PC-3 (cell line): ENCODE measurements around the gene NUFIP2. TPM values are rescaled to one million over a fixed set of nuclear protein-coding genes. Genes with fewer than 3 reads are reported as not detected.

Source experiments
- ATAC-seq: fragments of 200-7000 bp; cut with Tn5 transposase; 2 replicates; pipeline ENCODE4 v1.9.1; 2020; ENCODE audit warnings: mild to moderate bottlenecking, moderate library complexity
- BruUV-seq: library from RNA; stranded (reverse); fragments of 400-500 nt; replicated peaks from 2 replicates; lab custom pipeline; 2021; lab: Mats Ljungman, UMichigan
- CTCF ChIA-PET: fragments of 300-600 bp; sonication (Branson Sonifier 250); formaldehyde crosslinking; loops from one replicate; lab custom pipeline; 2022; ENCODE audit warnings: antibody characterized with exemption; lab: Charles Lee
- POLR2A ChIA-PET: fragments of 300-600 bp; sonication (Branson Sonifier 250); formaldehyde crosslinking; loops from one replicate; lab custom pipeline; 2022; ENCODE audit warnings: antibody characterized with exemption; ENCODE audit not compliant: unreplicated experiment; lab: Charles Lee
- DNase-seq: peaks from one replicate; pipeline ENCODE4 v3.0.0-alpha.2; 2015
- H2AFZ ChIP-seq: fragments of 300-600 bp; sonication (generic); 2 replicates; pipeline ENCODE4 v1.6.0; 2016; ENCODE audit warnings: antibody characterized with exemption, low read length
- H3F3A ChIP-seq: fragments of 300-600 bp; sonication (generic); one replicate; pipeline ENCODE4 v1.6.0; 2017; ENCODE audit warnings: antibody characterized with exemption, low read length, control low read depth, mild to moderate bottlenecking; ENCODE audit not compliant: unreplicated experiment
- H3K27ac ChIP-seq: fragments of 300-600 bp; sonication (generic); 2 replicates; pipeline ENCODE4 v1.5.1; 2016; ENCODE audit warnings: mild to moderate bottlenecking, low read length
- H3K27me3 ChIP-seq: fragments of 300-600 bp; sonication (generic); 2 replicates; pipeline ENCODE4 v1.6.1; 2016; ENCODE audit warnings: low read length, mixed read lengths
- H3K36me3 ChIP-seq: fragments of 300-600 bp; sonication (generic); 2 replicates; pipeline ENCODE4 v1.6.1; 2016; ENCODE audit warnings: low read depth, mixed run types, low read length, mixed read lengths
- H3K4me1 ChIP-seq: fragments of 300-600 bp; sonication (generic); 2 replicates; pipeline ENCODE4 v1.5.1; 2016; ENCODE audit warnings: low read length; ENCODE audit not compliant: insufficient read depth
- H3K4me2 ChIP-seq: fragments of 300-600 bp; sonication (generic); 2 replicates; pipeline ENCODE4 v1.6.0; 2016; ENCODE audit warnings: low read length
- H3K4me3 ChIP-seq: fragments of 300-600 bp; sonication (generic); 2 replicates; pipeline ENCODE4 v1.5.1; 2016; ENCODE audit warnings: mild to moderate bottlenecking, low read length, mixed read lengths
- H3K79me2 ChIP-seq: fragments of 300-600 bp; sonication (generic); 2 replicates; pipeline ENCODE4 v1.6.1; 2017; ENCODE audit warnings: low read length, mixed read lengths
- H3K9ac ChIP-seq: fragments of 300-600 bp; sonication (generic); 2 replicates; pipeline ENCODE4 v1.6.0; 2016; ENCODE audit warnings: mild to moderate bottlenecking, low read length
- H3K9me2 ChIP-seq: fragments of 300-600 bp; sonication (generic); replicated peaks from 2 replicates; pipeline ENCODE4 v1.6.1; 2016; ENCODE audit warnings: mixed run types, low read length, mixed read lengths
- H3K9me3 ChIP-seq: fragments of 300-600 bp; sonication (generic); 2 replicates; pipeline ENCODE4 v1.6.1; 2016; ENCODE audit warnings: low read length, mixed read lengths
- H4K20me1 ChIP-seq: fragments of 300-600 bp; sonication (generic); 2 replicates; pipeline ENCODE4 v1.6.1; 2016; ENCODE audit warnings: low read length, mixed read lengths
- EZH2 ChIP-seq: fragments of 300-600 bp; sonication (generic); IDR thresholded peaks from one replicate; pipeline ENCODE4 v1.6.1; 2017; ENCODE audit warnings: antibody characterized with exemption, mild to moderate bottlenecking, low read length; ENCODE audit not compliant: unreplicated experiment
- EZH2phosphoT487 ChIP-seq: fragments of 300-600 bp; sonication (generic); IDR thresholded peaks from 2 replicates; pipeline ENCODE4 v1.6.1; 2018; ENCODE audit warnings: mild to moderate bottlenecking, antibody characterized with exemption, low read length, borderline replicate concordance
- intact Hi-C: fragments of 100-400 bp; cut with micrococcal nuclease; formaldehyde crosslinking; loops from 2 replicates; pipeline ENCODE4 v1.9.0; 2023
- total RNA-seq: library from RNA; depleted of rRNA; stranded (reverse); fragments of >200 nt; gene quantifications from 2 replicates; pipeline ENCODE4 v1.2.3, GENCODE V29; 2014
- TF ChIP-seq, protein P1 (sequence below): fragments of 300-600 bp; sonication (generic); conservative IDR thresholded peaks from 2 replicates; pipeline ENCODE4 v1.5.1; 2017; ENCODE audit warnings: antibody characterized with exemption, low read depth, mild to moderate bottlenecking, low read length

The NUFIP2 gene
- total RNA-seq, 1 experiment from 2014 or later: 16.1 TPM

- ChIA-PET CTCF (no interaction called here), POLR2A (no interaction called here)
- intact Hi-C loops: no loop called here
- ATAC-seq: no peak
- Histone ChIP-seq H3K9ac (no peak overlapping the region), H3K4me3 (no peak overlapping the region), H3K27ac (no peak overlapping the region), H3K79me2 (peaks cover 100% of the 10 kb centered on the region), H3K9me2 (no peaks in the 10 kb centered on the region), H3F3A (no peaks in the 10 kb centered on the region), H3K9me3 (no peaks in the 10 kb centered on the region), H4K20me1 (peaks cover 81% of the 10 kb centered on the region), H3K4me2 (no peak overlapping the region), H3K4me1 (no peaks in the 10 kb centered on the region), H2AFZ (no peak overlapping the region), H3K36me3 (peaks cover 56% of the 10 kb centered on the region), H3K27me3 (no peaks in the 10 kb centered on the region)
- no TSS peak for BruUV-seq
- no peak for DNase-seq
- TF ChIP-seq, protein P1, sequence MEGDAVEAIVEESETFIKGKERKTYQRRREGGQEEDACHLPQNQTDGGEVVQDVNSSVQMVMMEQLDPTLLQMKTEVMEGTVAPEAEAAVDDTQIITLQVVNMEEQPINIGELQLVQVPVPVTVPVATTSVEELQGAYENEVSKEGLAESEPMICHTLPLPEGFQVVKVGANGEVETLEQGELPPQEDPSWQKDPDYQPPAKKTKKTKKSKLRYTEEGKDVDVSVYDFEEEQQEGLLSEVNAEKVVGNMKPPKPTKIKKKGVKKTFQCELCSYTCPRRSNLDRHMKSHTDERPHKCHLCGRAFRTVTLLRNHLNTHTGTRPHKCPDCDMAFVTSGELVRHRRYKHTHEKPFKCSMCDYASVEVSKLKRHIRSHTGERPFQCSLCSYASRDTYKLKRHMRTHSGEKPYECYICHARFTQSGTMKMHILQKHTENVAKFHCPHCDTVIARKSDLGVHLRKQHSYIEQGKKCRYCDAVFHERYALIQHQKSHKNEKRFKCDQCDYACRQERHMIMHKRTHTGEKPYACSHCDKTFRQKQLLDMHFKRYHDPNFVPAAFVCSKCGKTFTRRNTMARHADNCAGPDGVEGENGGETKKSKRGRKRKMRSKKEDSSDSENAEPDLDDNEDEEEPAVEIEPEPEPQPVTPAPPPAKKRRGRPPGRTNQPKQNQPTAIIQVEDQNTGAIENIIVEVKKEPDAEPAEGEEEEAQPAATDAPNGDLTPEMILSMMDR: 0 out of 2 replicates have a peak, but pooled peaks have one; percentile 22
- TF ChIP-seq EZH2phosphoT487: no peak
These were observed 10.5 kb downstream of the NUFIP2 start for GRCh38 chr17:29283496-29283895.

GRCh38 chr17:29279397-29280070 is 14.4 kb downstream of the NUFIP2 start:
- no peaks in the 10 kb centered on the region for H3F3A ChIP-seq
- H2AFZ ChIP-seq: no peak overlapping the region
- peaks cover 75% of the 10 kb centered on the region for H4K20me1 ChIP-seq
- H3K36me3 ChIP-seq: peaks cover 38% of the 10 kb centered on the region
- DNase-seq (no peak), ATAC-seq (no peak)
- H3K27me3 ChIP-seq: no peaks in the 10 kb centered on the region
- H3K4me2 ChIP-seq: no peak overlapping the region
- H3K79me2 ChIP-seq: peaks cover 99% of the 10 kb centered on the region
- BruUV-seq: no TSS peak
- H3K4me3 ChIP-seq: no peak overlapping the region
- ChIA-PET POLR2A (no interaction called here), CTCF (no interaction called here)
- TF ChIP-seq, protein P1: no peak
- TF ChIP-seq EZH2 (no peak), EZH2phosphoT487 (no peak)
- no peaks in the 10 kb centered on the region for H3K9me3 ChIP-seq
- no peaks in the 10 kb centered on the region for H3K9me2 ChIP-seq
- H3K9ac ChIP-seq: no peak overlapping the region
- H3K27ac ChIP-seq: no peak overlapping the region
- intact Hi-C loops: no loop called here
- no peaks in the 10 kb centered on the region; the same call in 1 of the 2 replicates for H3K4me1 ChIP-seq

GRCh38 chr17:29278692-29279091 is 15.3 kb downstream of the NUFIP2 start:
- H3K4me2 ChIP-seq: no peak overlapping the region
- H3K9me3 ChIP-seq: no peaks in the 10 kb centered on the region
- no peak overlapping the region for H3K27ac ChIP-seq
- ChIA-PET CTCF (no interaction called here), POLR2A (no interaction called here)
- no TSS peak for BruUV-seq
- peaks cover 42% of the 10 kb centered on the region for H3K36me3 ChIP-seq
- no peak for TF ChIP-seq EZH2
- TF ChIP-seq EZH2phosphoT487: no peak
- TF ChIP-seq, protein P1: no peak
- H3K4me1 ChIP-seq: no peaks in the 10 kb centered on the region; the same call in 1 of the 2 replicates
- peaks cover 99% of the 10 kb centered on the region for H3K79me2 ChIP-seq
- H3K27me3 ChIP-seq: no peaks in the 10 kb centered on the region
- H4K20me1 ChIP-seq: peaks cover 77% of the 10 kb centered on the region
- intact Hi-C loops: no loop called here
- H3K4me3 ChIP-seq: no peak overlapping the region
- H2AFZ ChIP-seq: no peak overlapping the region
- DNase-seq: no peak
- H3K9ac ChIP-seq: no peak overlapping the region
- H3F3A ChIP-seq: peaks cover 5% of the 10 kb centered on the region
- H3K9me2 ChIP-seq: no peaks in the 10 kb centered on the region
- no peak for ATAC-seq
